Spleen (tissue), 11 donors: ENCODE data around the gene MSMP. TPM values are rescaled to one million over a fixed set of nuclear protein-coding genes. Genes with fewer than 3 reads are reported as not detected.

Experiments used
- DNase-seq: peaks from one replicate; pipeline ENCODE4 v3.0.0-alpha.2; 2020
- H3K27ac ChIP-seq, 8 donors: fragments of 200-600 bp; sonication (generic) in 7 of 8; 1 replicate in 4 of 8; 2 replicates in 4 of 8; pipeline versions ENCODE4 v1.5.0 to v1.8.0; 2016 to 2021; ENCODE audit warnings: inconsistent platforms in 4 of 8, mild to moderate bottlenecking in 4 of 8, moderate library complexity in 1 of 8
- H3K27me3 ChIP-seq, 7 donors: fragments of 200-600 bp; sonication (generic) in 6 of 7; replicated peaks in 1 of 7; 1 replicate in 4 of 7; 2 replicates in 3 of 7; pipeline versions ENCODE4 v1.5.0 to v1.8.0; 2016 to 2021; ENCODE audit warnings: inconsistent platforms in 3 of 7, mild to moderate bottlenecking in 1 of 7
- H3K36me3 ChIP-seq, 6 donors: fragments of 200-600 bp; sonication (generic) in 5 of 6; 1 replicate in 4 of 6; 2 replicates in 2 of 6; pipeline versions ENCODE4 v1.5.0 to v1.8.0; 2016 to 2021; ENCODE audit warnings: inconsistent platforms in 2 of 6
- H3K4me1 ChIP-seq, 6 donors: fragments of 200-600 bp; sonication (generic) in 5 of 6; 1 replicate in 3 of 6; 2 replicates in 3 of 6; pipeline versions ENCODE4 v1.5.0 to v1.8.0; 2016 to 2021; ENCODE audit warnings: inconsistent platforms in 3 of 6
- H3K4me3 ChIP-seq, 8 donors: fragments of 200-600 bp; sonication (generic) in 7 of 8; 1 replicate in 4 of 8; 2 replicates in 4 of 8; pipeline versions ENCODE4 v1.5.0 to v1.8.0; 2016 to 2021; ENCODE audit warnings: inconsistent platforms in 4 of 8, mild to moderate bottlenecking in 4 of 8, moderate library complexity in 2 of 8
- H3K9me3 ChIP-seq, 8 donors: fragments of 200-600 bp; sonication (generic) in 7 of 8; 1 replicate in 4 of 8; 2 replicates in 4 of 8; pipeline versions ENCODE4 v1.5.0 to v1.8.0; 2016 to 2021; ENCODE audit warnings: inconsistent platforms in 4 of 8
- CTCF ChIP-seq, 11 experiments: fragments of 200-600 bp in 7 of 11; fragments of 450-650 bp in 4 of 11; sonication (generic) in 4 of 11; IDR thresholded peaks in 8 of 11; conservative IDR thresholded peaks in 3 of 11; 1 replicate in 7 of 11; 2 replicates in 4 of 11; pipeline versions ENCODE4 v1.4.0 to v1.8.0; 2016 to 2021; ENCODE audit warnings: antibody characterized with exemption in 11 of 11, inconsistent platforms in 4 of 11, mild to moderate bottlenecking in 1 of 11
- POLR2A ChIP-seq, 3 donors: fragments of 450-650 bp; IDR thresholded peaks; one replicate each; pipeline ENCODE4 v1.5.1; 2017; ENCODE audit warnings: antibody characterized with exemption in 3 of 3, mild to moderate bottlenecking in 1 of 3
- POLR2AphosphoS5 ChIP-seq, 3 donors: sonication (generic); formaldehyde crosslinking; IDR thresholded peaks; one replicate each; pipeline ENCODE4 v1.5.1; 2017; ENCODE audit warnings: antibody characterized with exemption in 3 of 3
- WGBS, 5 donors: extraction: QIAGEN DNeasy Blood & Tissue Kit in 3 of 5; methylation state at CpG; one replicate each; pipeline versions ENCODE4 v1.1.5 to v1.1.7; 2013 to 2018; 5-methylcytosine and 5-hydroxymethylcytosine counted together
- intact Hi-C: fragments of 100-400 bp; cut with DNase I; formaldehyde crosslinking; loops from one replicate; pipeline ENCODE4 v1.15.0; 2023; ENCODE audit warnings: low total_unique reads
- polyA plus RNA-seq, 3 donors: library from polyadenylated mRNA; stranded (reverse); fragments of 200-250 nt; gene quantifications; one replicate each; pipeline ENCODE4 v1.2.1, GENCODE V29; 2013
- total RNA-seq, 7 donors: library from RNA; depleted of rRNA in 3 of 7; stranded (reverse); fragments of >200 nt in 3 of 7; fragmentation: NEBNext Ultra II Directional in 4 of 7; extraction: Animal tissue kit (Norgen Biotek cat#: 25700) in 4 of 7; gene quantifications; one replicate each; pipeline versions ENCODE4 v1.1.0 to v1.2.1, GENCODE V29; 2016 to 2021
- donor health status: healthy with polysubstance abuse.
- donor health status: DM: no; HTN: no; CAD: no; lungs with moderate emphysema.
- donor health status: DM: no; HTN: no; CAD: no.
- donor health status: Bipolar disorder and iron deficiency.
- donor health status: healthy.
- donor health status: DM: no; HTN: no; CAD: no.
- donor health status: DM: yes; HTN: yes; CAD: no.

Gene MSMP
- total and polyA plus RNA-seq, 10 donors, result 0.58 to 1.6 (median 0.63) TPM; not detected in 7

DNA sequence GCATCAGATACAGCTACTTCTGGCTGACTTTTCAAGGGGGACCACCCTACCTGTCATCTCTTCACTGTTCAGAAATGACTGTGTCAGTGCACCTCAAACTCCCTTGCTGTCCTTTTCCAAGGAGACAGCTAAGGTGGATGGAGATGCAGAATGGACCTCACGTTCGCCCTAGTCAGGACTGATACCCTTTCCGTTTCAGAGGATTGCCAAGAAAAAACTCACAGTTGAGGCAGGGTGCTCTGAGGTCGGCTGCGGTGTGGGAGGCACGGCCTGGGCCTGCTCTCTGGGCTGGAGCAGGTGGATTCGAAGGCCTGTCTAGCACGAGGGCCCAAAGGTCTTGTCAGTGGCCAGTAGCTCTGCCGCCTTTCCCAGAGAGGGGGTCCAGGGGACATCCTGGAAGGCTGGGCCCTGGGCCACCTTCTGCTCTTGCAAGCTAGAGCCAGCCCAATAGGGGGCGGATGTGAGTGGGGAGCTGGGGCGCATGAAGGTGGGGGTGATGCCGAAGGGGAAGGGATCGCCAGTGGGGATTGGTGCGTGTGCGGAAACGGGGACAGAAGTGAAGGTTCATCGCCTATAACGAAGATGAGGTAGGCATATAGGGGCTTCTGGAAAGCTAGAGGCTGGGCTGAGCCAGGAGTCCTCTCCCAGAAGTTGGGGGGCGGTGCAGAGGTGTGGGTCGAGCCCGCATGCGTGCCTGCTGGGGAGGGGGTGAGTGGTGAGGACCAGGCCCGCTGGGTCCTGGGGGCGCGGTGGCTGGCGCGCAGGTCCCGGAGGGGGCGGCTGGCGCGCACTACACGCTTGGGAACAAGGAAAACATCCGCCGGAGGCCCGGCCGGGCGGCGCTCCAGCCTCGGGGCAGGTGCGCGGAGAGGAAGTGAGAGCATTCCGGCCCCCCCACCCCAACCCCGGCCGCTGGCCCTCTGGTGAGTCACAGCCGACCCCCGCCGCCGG, 2.5 kb upstream of the MSMP start:
- 6 to 12% (median 8%) methylated on average over 27 to 48 of the region's 48 CpGs for WGBS, 5 donors
- H3K4me3 ChIP-seq, result peak overlapping the region; percentile 41 to 75 (median 64)
- DNase-seq, result peak; percentile 95
- peak overlapping the region; percentile 83 to 96 (median 90) for H3K27ac ChIP-seq
- no peaks in the 10 kb centered on the region for H3K27me3 ChIP-seq
- intact Hi-C loops, result no loop called here
- H3K36me3 ChIP-seq, result peaks cover 0 to 41% (median 30%) of the 10 kb centered on the region in 6 donors
- TF ChIP-seq POLR2A (IDR thresholded peaks at IDR 0.05) (no peak), POLR2AphosphoS5 (IDR thresholded peaks at IDR 0.05) (peak; percentile 66 to 86 (median 78)), CTCF (IDR thresholded peaks at IDR 0.05 in 8 of 11, conservative IDR thresholded peaks at IDR 0.05 in 3 of 11) (peak; percentile 49 to 78 (median 68))
- H3K9me3 ChIP-seq, result no peaks in the 10 kb centered on the region
- peaks cover 24 to 69% (median 34%) of the 10 kb centered on the region in 6 donors for H3K4me1 ChIP-seq

DNA sequence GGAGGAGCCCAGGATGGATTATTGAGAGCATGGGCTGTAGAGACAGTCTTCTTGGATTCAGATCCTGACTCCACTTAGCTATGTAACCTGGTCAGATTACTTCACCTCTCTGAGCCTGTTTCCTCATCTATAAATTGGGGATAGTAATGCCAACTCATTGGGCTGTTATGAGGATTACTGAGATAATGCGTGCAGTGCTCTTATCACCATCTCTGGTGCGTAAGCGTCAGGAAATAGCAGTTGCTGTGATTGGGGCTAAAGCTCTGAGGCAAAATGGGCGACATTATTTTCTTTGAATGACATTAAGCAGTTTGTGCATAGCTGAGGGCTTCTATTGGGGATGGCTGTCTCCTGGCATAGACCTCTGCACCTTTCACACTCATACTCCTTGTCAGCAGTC, 995 bp upstream of the MSMP start:
- TF ChIP-seq POLR2A (IDR thresholded peaks at IDR 0.05) (no peak), POLR2AphosphoS5 (IDR thresholded peaks at IDR 0.05) (no peak), CTCF (IDR thresholded peaks at IDR 0.05 in 8 of 11, conservative IDR thresholded peaks at IDR 0.05 in 3 of 11) (no peak)
- intact Hi-C loops, result no loop called here
- 89 to 97% (median 95%) methylated on average over 4 of the region's 4 CpGs for WGBS, 5 donors
- Histone ChIP-seq H3K4me3 (no peak overlapping the region), H3K27ac (peak overlapping the region in 1 of 8 donors; percentile 96), H3K36me3 (peaks cover 0 to 53% (median 40%) of the 10 kb centered on the region in 6 donors), H3K9me3 (no peaks in the 10 kb centered on the region), H3K27me3 (no peaks in the 10 kb centered on the region), H3K4me1 (peaks cover 28 to 73% (median 42%) of the 10 kb centered on the region in 6 donors)
- DNase-seq, result no peak

GRCh38 chr9:35753466-35753865, 610 bp downstream of the MSMP start:
- Histone ChIP-seq H3K9me3 (no peaks in the 10 kb centered on the region), H3K4me1 (peaks cover 24 to 67% (median 42%) of the 10 kb centered on the region in 6 donors), H3K36me3 (peaks cover 0 to 53% (median 40%) of the 10 kb centered on the region in 6 donors), H3K27me3 (no peaks in the 10 kb centered on the region), H3K4me3 (no peak overlapping the region), H3K27ac (no peak overlapping the region)
- WGBS, 5 donors, result 91 to 98% (median 95%) methylated on average over 5 of the region's 5 CpGs
- no peak for DNase-seq
- intact Hi-C loops, result no loop called here
- TF ChIP-seq POLR2A (IDR thresholded peaks at IDR 0.05) (no peak), CTCF (IDR thresholded peaks at IDR 0.05 in 8 of 11, conservative IDR thresholded peaks at IDR 0.05 in 3 of 11) (no peak), POLR2AphosphoS5 (IDR thresholded peaks at IDR 0.05) (no peak)

DNA sequence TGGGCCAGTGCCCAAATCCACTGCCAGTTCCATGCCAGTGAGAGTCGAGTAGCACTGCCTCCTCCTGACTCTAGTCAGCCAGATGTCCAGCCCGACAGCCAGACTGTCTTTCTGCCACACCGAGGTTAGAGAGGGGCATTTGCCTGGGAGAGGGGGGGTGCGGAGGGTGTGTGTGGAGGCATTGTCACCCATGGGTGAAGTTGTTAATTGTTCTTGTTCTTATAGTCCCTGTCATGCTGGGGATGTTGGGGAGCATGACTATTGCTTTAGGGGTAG, 3.9 kb downstream of the MSMP start:
- peak overlapping the region in 6 of 8 donors; percentile 69 to 96 (median 80) for H3K4me3 ChIP-seq
- no peaks in the 10 kb centered on the region for H3K27me3 ChIP-seq
- TF ChIP-seq POLR2AphosphoS5 (IDR thresholded peaks at IDR 0.05) (no peak), CTCF (IDR thresholded peaks at IDR 0.05 in 8 of 11, conservative IDR thresholded peaks at IDR 0.05 in 3 of 11) (no peak), POLR2A (IDR thresholded peaks at IDR 0.05) (no peak)
- peaks cover 0 to 58% (median 40%) of the 10 kb centered on the region in 6 donors for H3K36me3 ChIP-seq
- no peak for DNase-seq
- H3K9me3 ChIP-seq, result no peaks in the 10 kb centered on the region
- 64 to 73% (median 68%) methylated on average over 4 of the region's 4 CpGs for WGBS, 5 donors
- H3K27ac ChIP-seq, result peak overlapping the region; percentile 89 to 99 (median 93)
- intact Hi-C loops, result no loop called here
- H3K4me1 ChIP-seq, result peaks cover 31 to 67% (median 48%) of the 10 kb centered on the region in 6 donors
